HepG2 (cell line): ENCODE results near the gene COPS7B. TPM values are rescaled to one million over a fixed set of nuclear protein-coding genes. Genes with fewer than 3 reads are reported as not detected.

Source experiments
- ATF4 ChIP-seq, 2 experiments: fragments of 450-650 bp in 1 of 2; sonication (generic) in 1 of 2; formaldehyde crosslinking; IDR thresholded peaks; 2 replicates each; pipeline versions ENCODE4 v1.5.0 to v1.8.0; 2020 to 2022; ENCODE audit warnings: mild to moderate bottlenecking in 1 of 2, missing genetic modification reagents in 1 of 2
- ELF1 ChIP-seq: sonication (generic); formaldehyde crosslinking; IDR thresholded peaks from 2 replicates; pipeline ENCODE4 v1.4.0; 2020; ENCODE audit warnings: missing genetic modification reagents
- ESRRA ChIP-seq: sonication (generic); formaldehyde crosslinking; IDR thresholded peaks from 2 replicates; pipeline ENCODE4 v1.5.1; 2020; ENCODE audit warnings: mild to moderate bottlenecking, low read depth, missing genetic modification reagents
- HDAC2 ChIP-seq: sonication (generic); formaldehyde crosslinking; IDR thresholded peaks from 2 replicates; pipeline ENCODE4 v1.4.0; 2020; ENCODE audit warnings: missing genetic modification reagents
- HHEX ChIP-seq: IDR thresholded peaks from 2 replicates; pipeline ENCODE4 v1.6.1; 2016; ENCODE audit warnings: control low read depth
- KMT2B ChIP-seq: IDR thresholded peaks from 2 replicates; pipeline ENCODE4 v1.6.1; 2016; ENCODE audit warnings: missing genetic modification reagents, missing compliant biosample characterization
- ZBTB7B ChIP-seq: sonication (generic); formaldehyde crosslinking; IDR thresholded peaks from 2 replicates; pipeline ENCODE4 v1.4.0; 2020; ENCODE audit warnings: missing genetic modification reagents
- ZBTB8A ChIP-seq: sonication (generic); formaldehyde crosslinking; IDR thresholded peaks from 2 replicates; pipeline ENCODE4 v1.4.0; 2020; ENCODE audit warnings: mild to moderate bottlenecking, low read depth, missing genetic modification reagents, borderline replicate concordance
- ZNF567 ChIP-seq: sonication (generic); formaldehyde crosslinking; IDR thresholded peaks from 2 replicates; pipeline ENCODE4 v1.8.1; 2023; ENCODE audit warnings: mild to moderate bottlenecking, missing genetic modification reagents, borderline replicate concordance
- ZNF576 ChIP-seq: sonication (generic); formaldehyde crosslinking; IDR thresholded peaks from 2 replicates; pipeline ENCODE4 v1.4.0; 2020; ENCODE audit warnings: mild to moderate bottlenecking, missing genetic modification reagents
- ZNF607 ChIP-seq: sonication (generic); formaldehyde crosslinking; IDR thresholded peaks from 2 replicates; pipeline ENCODE4 v1.5.1; 2020; ENCODE audit warnings: missing genetic modification reagents, mild to moderate bottlenecking, borderline replicate concordance
- ZNF709 ChIP-seq: sonication (generic); formaldehyde crosslinking; IDR thresholded peaks from 2 replicates; pipeline ENCODE4 v1.5.0; 2020; ENCODE audit warnings: mild to moderate bottlenecking, missing genetic modification reagents
- ZNF710 ChIP-seq: sonication (generic); formaldehyde crosslinking; IDR thresholded peaks from 2 replicates; pipeline ENCODE4 v1.5.0; 2020; ENCODE audit warnings: mild to moderate bottlenecking, missing genetic modification reagents, borderline replicate concordance
- polyA plus RNA-seq, 8 experiments: library from polyadenylated mRNA; depleted of rRNA in 3 of 8; stranded (reverse) in 7 of 8; unstranded in 1 of 8; fragments of >200 nt; fragmentation: Illumina TruSeq in 4 of 8; extraction: Trizol in 4 of 8; gene quantifications; 2 replicates each; pipeline versions ENCODE4 v1.2.1 to v1.2.3, GENCODE V29; 2011 to 2016; ENCODE audit warnings: low read depth in 4 of 8, missing spikeins in 1 of 8, mixed read lengths in 1 of 8; ENCODE audit not compliant: insufficient read depth in 1 of 8
- total RNA-seq, 5 experiments: library from RNA; depleted of rRNA; stranded (reverse); fragments of >200 nt; fragmentation: Illumina TruSeq; extraction: Trizol; gene quantifications; 2 replicates each; pipeline ENCODE4 v1.2.3, GENCODE V29; 2016; ENCODE audit warnings: low read depth in 1 of 5
- TF ChIP-seq, protein P1 (sequence below): sonication (generic); formaldehyde crosslinking; IDR thresholded peaks from 2 replicates; pipeline ENCODE4 v1.5.1; 2020; ENCODE audit warnings: missing genetic modification reagents, mild to moderate bottlenecking, borderline replicate concordance
- TF ChIP-seq, protein P2 (sequence below): sonication (generic); formaldehyde crosslinking; IDR thresholded peaks from 2 replicates; pipeline ENCODE4 v1.9.0; 2021; ENCODE audit warnings: mild to moderate bottlenecking, missing genetic modification reagents
- TF ChIP-seq, protein P3 (sequence below): IDR thresholded peaks from 2 replicates; pipeline ENCODE4 v1.6.1; 2016; ENCODE audit warnings: missing compliant biosample characterization, missing genetic modification reagents, borderline replicate concordance

Gene COPS7B
- total and polyA plus RNA-seq, 2 of the 13 experiments (the other 11 are each of a cell fraction or from before 2014, with no cell fraction given), result 30.6 to 62.7 TPM

DNA sequence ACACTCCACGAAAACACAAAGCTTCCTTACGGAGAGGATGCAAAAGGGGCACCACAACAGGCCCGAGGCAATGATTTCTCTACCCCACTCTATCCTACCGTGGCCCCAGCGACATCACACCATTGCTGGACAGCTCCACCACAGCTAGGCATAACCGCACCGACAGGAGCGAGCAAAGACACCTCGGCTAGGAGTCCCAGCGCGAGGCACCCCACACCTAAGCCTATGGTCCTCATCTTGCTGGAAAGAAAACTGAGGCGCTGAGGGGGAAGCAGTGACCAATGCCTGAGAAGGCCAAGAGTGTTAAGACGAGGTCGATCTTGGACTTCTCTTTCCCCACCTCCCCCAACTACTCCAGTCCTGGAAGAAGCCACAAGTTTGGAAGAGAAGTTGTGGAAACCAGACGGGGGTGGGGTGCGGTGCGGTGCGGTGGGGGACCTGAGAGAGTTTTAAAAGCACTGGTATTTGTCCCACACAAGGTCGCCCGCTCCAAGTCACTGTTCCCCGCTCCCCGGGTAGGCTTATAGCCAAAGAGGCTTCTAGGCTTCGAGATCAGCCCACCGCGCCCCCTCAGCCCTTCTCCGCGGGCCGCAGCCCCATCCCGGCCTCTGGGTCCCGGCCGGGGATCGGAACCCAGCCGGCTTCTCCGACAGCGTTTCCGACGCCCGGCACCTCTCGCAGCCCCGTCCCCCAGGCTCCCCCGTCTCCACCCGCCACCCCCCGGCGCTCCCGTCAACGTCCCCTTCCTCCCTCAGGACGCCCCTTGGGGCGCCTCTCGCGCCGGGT is 5.9 kb upstream of the COPS7B start (continued):
- TF ChIP-seq ZNF710 (CRISPR knock-in tag), result no peak
- TF ChIP-seq HHEX, result no peak
- TF ChIP-seq HDAC2 (CRISPR knock-in tag), result peak; percentile 64; the same call in 1 of the 2 replicates
- TF ChIP-seq, protein P1, sequence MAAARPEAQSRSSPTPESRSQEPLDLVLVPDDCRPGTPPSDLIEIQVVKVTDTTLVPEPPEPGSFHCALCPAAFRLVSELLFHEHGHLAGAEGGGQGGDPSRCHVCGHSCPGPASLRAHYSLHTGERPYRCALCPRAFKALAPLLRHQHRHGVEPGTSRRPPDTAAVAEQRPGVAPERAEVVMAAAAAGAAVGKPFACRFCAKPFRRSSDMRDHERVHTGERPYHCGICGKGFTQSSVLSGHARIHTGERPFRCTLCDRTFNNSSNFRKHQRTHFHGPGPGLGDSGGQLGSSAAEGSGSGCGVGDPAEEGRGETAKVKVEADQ (CRISPR knock-in tag), result no peak
- TF ChIP-seq ESRRA (CRISPR knock-in tag), result 0 out of 2 replicates have a peak, but pooled peaks have one; percentile 15
- TF ChIP-seq, protein P2, sequence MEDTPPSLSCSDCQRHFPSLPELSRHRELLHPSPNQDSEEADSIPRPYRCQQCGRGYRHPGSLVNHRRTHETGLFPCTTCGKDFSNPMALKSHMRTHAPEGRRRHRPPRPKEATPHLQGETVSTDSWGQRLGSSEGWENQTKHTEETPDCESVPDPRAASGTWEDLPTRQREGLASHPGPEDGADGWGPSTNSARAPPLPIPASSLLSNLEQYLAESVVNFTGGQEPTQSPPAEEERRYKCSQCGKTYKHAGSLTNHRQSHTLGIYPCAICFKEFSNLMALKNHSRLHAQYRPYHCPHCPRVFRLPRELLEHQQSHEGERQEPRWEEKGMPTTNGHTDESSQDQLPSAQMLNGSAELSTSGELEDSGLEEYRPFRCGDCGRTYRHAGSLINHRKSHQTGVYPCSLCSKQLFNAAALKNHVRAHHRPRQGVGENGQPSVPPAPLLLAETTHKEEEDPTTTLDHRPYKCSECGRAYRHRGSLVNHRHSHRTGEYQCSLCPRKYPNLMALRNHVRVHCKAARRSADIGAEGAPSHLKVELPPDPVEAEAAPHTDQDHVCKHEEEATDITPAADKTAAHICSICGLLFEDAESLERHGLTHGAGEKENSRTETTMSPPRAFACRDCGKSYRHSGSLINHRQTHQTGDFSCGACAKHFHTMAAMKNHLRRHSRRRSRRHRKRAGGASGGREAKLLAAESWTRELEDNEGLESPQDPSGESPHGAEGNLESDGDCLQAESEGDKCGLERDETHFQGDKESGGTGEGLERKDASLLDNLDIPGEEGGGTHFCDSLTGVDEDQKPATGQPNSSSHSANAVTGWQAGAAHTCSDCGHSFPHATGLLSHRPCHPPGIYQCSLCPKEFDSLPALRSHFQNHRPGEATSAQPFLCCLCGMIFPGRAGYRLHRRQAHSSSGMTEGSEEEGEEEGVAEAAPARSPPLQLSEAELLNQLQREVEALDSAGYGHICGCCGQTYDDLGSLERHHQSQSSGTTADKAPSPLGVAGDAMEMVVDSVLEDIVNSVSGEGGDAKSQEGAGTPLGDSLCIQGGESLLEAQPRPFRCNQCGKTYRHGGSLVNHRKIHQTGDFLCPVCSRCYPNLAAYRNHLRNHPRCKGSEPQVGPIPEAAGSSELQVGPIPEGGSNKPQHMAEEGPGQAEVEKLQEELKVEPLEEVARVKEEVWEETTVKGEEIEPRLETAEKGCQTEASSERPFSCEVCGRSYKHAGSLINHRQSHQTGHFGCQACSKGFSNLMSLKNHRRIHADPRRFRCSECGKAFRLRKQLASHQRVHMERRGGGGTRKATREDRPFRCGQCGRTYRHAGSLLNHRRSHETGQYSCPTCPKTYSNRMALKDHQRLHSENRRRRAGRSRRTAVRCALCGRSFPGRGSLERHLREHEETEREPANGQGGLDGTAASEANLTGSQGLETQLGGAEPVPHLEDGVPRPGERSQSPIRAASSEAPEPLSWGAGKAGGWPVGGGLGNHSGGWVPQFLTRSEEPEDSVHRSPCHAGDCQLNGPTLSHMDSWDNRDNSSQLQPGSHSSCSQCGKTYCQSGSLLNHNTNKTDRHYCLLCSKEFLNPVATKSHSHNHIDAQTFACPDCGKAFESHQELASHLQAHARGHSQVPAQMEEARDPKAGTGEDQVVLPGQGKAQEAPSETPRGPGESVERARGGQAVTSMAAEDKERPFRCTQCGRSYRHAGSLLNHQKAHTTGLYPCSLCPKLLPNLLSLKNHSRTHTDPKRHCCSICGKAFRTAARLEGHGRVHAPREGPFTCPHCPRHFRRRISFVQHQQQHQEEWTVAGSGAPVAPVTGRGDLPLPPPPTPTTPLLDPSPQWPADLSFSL (CRISPR knock-in tag), result no peak
- 0 out of 2 replicates have a peak, but pooled peaks have one; percentile 25 for TF ChIP-seq ZBTB7B
- TF ChIP-seq ZNF576 (CRISPR knock-in tag), result no peak
- no peak for TF ChIP-seq ATF4 (CRISPR knock-in tag; IDR thresholded peaks at IDR 0.05)
- no peak for TF ChIP-seq ELF1 (CRISPR knock-in tag)
- no peak for TF ChIP-seq ZNF709 (CRISPR knock-in tag)
- TF ChIP-seq ZBTB8A (CRISPR knock-in tag), result no peak
- TF ChIP-seq ZNF607 (CRISPR knock-in tag), result peak; percentile 56; the same call in 1 of the 2 replicates
- TF ChIP-seq KMT2B (CRISPR knock-in tag), result peak; percentile 29; the same call in 1 of the 2 replicates
- TF ChIP-seq, protein P3, sequence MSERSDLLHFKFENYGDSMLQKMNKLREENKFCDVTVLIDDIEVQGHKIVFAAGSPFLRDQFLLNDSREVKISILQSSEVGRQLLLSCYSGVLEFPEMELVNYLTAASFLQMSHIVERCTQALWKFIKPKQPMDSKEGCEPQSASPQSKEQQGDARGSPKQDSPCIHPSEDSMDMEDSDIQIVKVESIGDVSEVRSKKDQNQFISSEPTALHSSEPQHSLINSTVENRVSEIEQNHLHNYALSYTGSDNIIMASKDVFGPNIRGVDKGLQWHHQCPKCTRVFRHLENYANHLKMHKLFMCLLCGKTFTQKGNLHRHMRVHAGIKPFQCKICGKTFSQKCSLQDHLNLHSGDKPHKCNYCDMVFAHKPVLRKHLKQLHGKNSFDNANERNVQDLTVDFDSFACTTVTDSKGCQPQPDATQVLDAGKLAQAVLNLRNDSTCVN (CRISPR knock-in tag), result peak; percentile 58; the same call in 1 of the 2 replicates
- TF ChIP-seq ZNF567, result no peak
